Smooth muscle cell (in vitro differentiated cells): Measurements from ENCODE around the gene PIGN. TPM values are rescaled to one million over a fixed set of nuclear protein-coding genes. Genes with fewer than 3 reads are reported as not detected.

Source experiments
- DNase-seq: peaks from one replicate; lab custom pipeline; 2025; ENCODE audit not compliant: unreplicated experiment; lab: John Stamatoyannopoulos, UW
- H2AFZ ChIP-seq: fragments of 200-600 bp; sonication (generic); 2 replicates; pipeline ENCODE4 v1.6.0; 2016; ENCODE audit warnings: antibody characterized with exemption, low read depth, mild to moderate bottlenecking
- H3F3A ChIP-seq: fragments of 200-600 bp; sonication (generic); 2 replicates; pipeline ENCODE4 v1.6.0; 2017; ENCODE audit warnings: antibody characterized with exemption, low read depth
- H3K27ac ChIP-seq: fragments of 200-600 bp; sonication (generic); 2 replicates; pipeline ENCODE4 v1.5.1; 2016; ENCODE audit warnings: low read depth, mild to moderate bottlenecking
- H3K27me3 ChIP-seq: fragments of 200-600 bp; sonication (generic); 2 replicates; pipeline ENCODE4 v1.6.1; 2016; ENCODE audit warnings: low read depth, mild to moderate bottlenecking
- H3K36me3 ChIP-seq: fragments of 200-600 bp; sonication (generic); 2 replicates; pipeline ENCODE4 v1.5.1; 2016; ENCODE audit warnings: low read depth
- H3K4me1 ChIP-seq: fragments of 200-600 bp; sonication (generic); 2 replicates; pipeline ENCODE4 v1.5.1; 2016; ENCODE audit warnings: low read depth
- H3K4me2 ChIP-seq: fragments of 200-600 bp; sonication (generic); 2 replicates; pipeline ENCODE4 v1.6.0; 2016; ENCODE audit warnings: mild to moderate bottlenecking
- H3K4me3 ChIP-seq: fragments of 200-600 bp; sonication (generic); 2 replicates; pipeline ENCODE4 v1.5.1; 2016; ENCODE audit warnings: mild to moderate bottlenecking
- H3K79me2 ChIP-seq: fragments of 200-600 bp; sonication (generic); 2 replicates; pipeline ENCODE4 v1.6.0; 2016; ENCODE audit warnings: low read depth, mild to moderate bottlenecking
- H3K9ac ChIP-seq: fragments of 200-600 bp; sonication (generic); 2 replicates; pipeline ENCODE4 v1.6.0; 2016; ENCODE audit warnings: low read depth
- H3K9me3 ChIP-seq: fragments of 200-600 bp; sonication (generic); replicated peaks from 2 replicates; pipeline ENCODE4 v1.5.1; 2016; ENCODE audit warnings: low read depth
- H4K20me1 ChIP-seq: fragments of 200-600 bp; sonication (generic); 2 replicates; pipeline ENCODE4 v1.6.0; 2016; ENCODE audit warnings: low read depth
- WGBS: methylation state at CpG from one replicate; pipeline ENCODE4 v1.1.7; 2016; ENCODE audit warnings: low lambda C conversion rate; 5-methylcytosine and 5-hydroxymethylcytosine counted together
- polyA plus RNA-seq: library from polyadenylated mRNA; unstranded; fragments of >200 nt; fragmentation: Nextera tagmentation; extraction: Ambion mirVana; gene quantifications from 2 replicates; pipeline ENCODE4 v1.2.1, GENCODE V29; 2016
- total RNA-seq: library from RNA; depleted of rRNA; stranded (reverse); fragments of >200 nt; gene quantifications from 2 replicates; pipeline ENCODE4 v1.2.3, GENCODE V29; 2014
- TF ChIP-seq, protein P1 (sequence below): fragments of 200-600 bp; sonication (generic); IDR thresholded peaks from 2 replicates; pipeline ENCODE4 v1.5.1; 2017; ENCODE audit warnings: borderline replicate concordance, mild to moderate bottlenecking, antibody characterized with exemption; ENCODE audit not compliant: insufficient read depth, poor library complexity, severe bottlenecking

The PIGN gene
- total and polyA plus RNA-seq, 2 experiments from 2014 or later, result 14.3 to 31.8 TPM

DNA sequence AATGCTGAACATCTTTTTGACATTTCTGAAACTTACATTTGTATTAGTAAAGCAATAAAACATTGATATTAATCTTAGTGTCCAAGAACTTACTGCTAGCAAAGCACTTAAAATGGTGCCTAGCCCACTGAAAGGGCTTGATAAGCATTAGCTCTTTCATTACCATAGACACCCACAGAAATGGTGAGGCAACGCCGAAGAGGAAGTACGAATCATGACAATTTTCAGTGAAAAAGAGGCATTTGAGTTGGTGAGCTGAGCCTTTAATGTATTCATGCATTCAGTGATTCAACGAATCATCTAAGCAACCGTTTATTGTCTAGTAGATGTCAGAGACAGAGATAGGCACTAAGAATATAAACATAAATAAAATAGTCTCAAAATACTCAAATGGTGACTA, 101.1 kb downstream of the PIGN start:
- H3K36me3 ChIP-seq, result no peaks in the 10 kb centered on the region
- H4K20me1 ChIP-seq, result no peaks in the 10 kb centered on the region
- no peaks in the 10 kb centered on the region for H3K9me3 ChIP-seq
- no peak overlapping the region for H3K9ac ChIP-seq
- 58% methylated on average over 5 of the region's 5 CpGs for WGBS
- no peak overlapping the region for H3K27ac ChIP-seq
- no peaks in the 10 kb centered on the region for H3K79me2 ChIP-seq
- no peak overlapping the region for H3K4me2 ChIP-seq
- no peaks in the 10 kb centered on the region for H3F3A ChIP-seq
- no peak overlapping the region for H3K4me3 ChIP-seq
- H2AFZ ChIP-seq, result no peak overlapping the region
- H3K4me1 ChIP-seq, result peaks cover 4% of the 10 kb centered on the region
- no peaks in the 10 kb centered on the region for H3K27me3 ChIP-seq
- DNase-seq, result no peak
- TF ChIP-seq, protein P1, sequence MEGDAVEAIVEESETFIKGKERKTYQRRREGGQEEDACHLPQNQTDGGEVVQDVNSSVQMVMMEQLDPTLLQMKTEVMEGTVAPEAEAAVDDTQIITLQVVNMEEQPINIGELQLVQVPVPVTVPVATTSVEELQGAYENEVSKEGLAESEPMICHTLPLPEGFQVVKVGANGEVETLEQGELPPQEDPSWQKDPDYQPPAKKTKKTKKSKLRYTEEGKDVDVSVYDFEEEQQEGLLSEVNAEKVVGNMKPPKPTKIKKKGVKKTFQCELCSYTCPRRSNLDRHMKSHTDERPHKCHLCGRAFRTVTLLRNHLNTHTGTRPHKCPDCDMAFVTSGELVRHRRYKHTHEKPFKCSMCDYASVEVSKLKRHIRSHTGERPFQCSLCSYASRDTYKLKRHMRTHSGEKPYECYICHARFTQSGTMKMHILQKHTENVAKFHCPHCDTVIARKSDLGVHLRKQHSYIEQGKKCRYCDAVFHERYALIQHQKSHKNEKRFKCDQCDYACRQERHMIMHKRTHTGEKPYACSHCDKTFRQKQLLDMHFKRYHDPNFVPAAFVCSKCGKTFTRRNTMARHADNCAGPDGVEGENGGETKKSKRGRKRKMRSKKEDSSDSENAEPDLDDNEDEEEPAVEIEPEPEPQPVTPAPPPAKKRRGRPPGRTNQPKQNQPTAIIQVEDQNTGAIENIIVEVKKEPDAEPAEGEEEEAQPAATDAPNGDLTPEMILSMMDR, result no peak

- Histone ChIP-seq H3K4me3 (no peak overlapping the region), H3K9ac (no peak overlapping the region), H3K36me3 (no peaks in the 10 kb centered on the region), H3K79me2 (no peaks in the 10 kb centered on the region), H3F3A (no peaks in the 10 kb centered on the region), H3K4me1 (peaks cover 4% of the 10 kb centered on the region), H3K27me3 (no peaks in the 10 kb centered on the region), H3K9me3 (no peaks in the 10 kb centered on the region), H3K27ac (no peak overlapping the region), H2AFZ (no peak overlapping the region), H4K20me1 (no peaks in the 10 kb centered on the region), H3K4me2 (no peak overlapping the region)
- WGBS, result 95% methylated on average over 1 of the region's 1 CpG
- no peak for DNase-seq
- TF ChIP-seq, protein P1, result no peak
Observed at GRCh38 chr18:62081761-62082294, 105.0 kb downstream of the PIGN start.

GRCh38 chr18:62081248-62081647, 105.6 kb downstream of the PIGN start:
- no peaks in the 10 kb centered on the region for H3K9me3 ChIP-seq
- H3K4me3 ChIP-seq, result no peak overlapping the region
- no peaks in the 10 kb centered on the region for H4K20me1 ChIP-seq
- H3K36me3 ChIP-seq, result no peaks in the 10 kb centered on the region
- TF ChIP-seq, protein P1, result no peak
- H3K4me2 ChIP-seq, result no peak overlapping the region
- 96% methylated on average over 1 of the region's 1 CpG for WGBS
- H3K4me1 ChIP-seq, result peaks cover 4% of the 10 kb centered on the region
- H3F3A ChIP-seq, result no peaks in the 10 kb centered on the region
- H3K9ac ChIP-seq, result no peak overlapping the region
- H3K79me2 ChIP-seq, result no peaks in the 10 kb centered on the region
- no peak overlapping the region for H2AFZ ChIP-seq
- H3K27me3 ChIP-seq, result no peaks in the 10 kb centered on the region
- DNase-seq, result no peak
- H3K27ac ChIP-seq, result no peak overlapping the region
